Vagina (tissue), 2 donors: ENCODE results near the gene ARHGAP32.

Experiments
- CTCF ChIP-seq, 3 experiments: fragments of 450-650 bp in 2 of 3; fragments of 200-600 bp in 1 of 3; sonication (generic) in 1 of 3; IDR thresholded peaks; one replicate each; pipeline ENCODE4 v1.5.1; 2017 to 2019; ENCODE audit warnings: antibody characterized with exemption in 3 of 3, mild to moderate bottlenecking in 2 of 3, moderate library complexity in 2 of 3
- POLR2AphosphoS5 ChIP-seq, 2 donors: sonication (generic); formaldehyde crosslinking; IDR thresholded peaks; one replicate each; pipeline ENCODE4 v1.9.0; 2017; ENCODE audit warnings: antibody characterized with exemption in 2 of 2, mild to moderate bottlenecking in 2 of 2, low read depth in 1 of 2; ENCODE audit not compliant: insufficient read depth in 1 of 2

DNA sequence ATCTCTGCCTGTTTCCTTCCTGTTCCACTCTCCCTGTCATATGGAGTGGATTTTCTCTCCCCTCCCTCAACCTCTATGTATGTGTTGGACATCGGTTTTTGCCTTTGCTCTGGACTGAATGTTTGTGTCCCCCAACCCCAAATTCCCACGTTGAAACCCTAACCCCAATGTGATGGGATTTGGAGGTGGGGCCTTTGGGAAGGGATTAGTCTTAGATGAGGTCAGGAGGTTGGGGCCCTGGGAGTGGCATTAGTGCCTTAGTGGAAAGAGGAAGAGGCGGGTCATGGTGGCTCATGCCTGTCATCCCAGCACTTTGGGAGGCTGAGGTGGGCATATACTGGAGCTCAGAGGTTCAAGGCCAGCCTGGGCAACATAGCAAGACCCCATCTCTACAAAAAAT lies 261.1 kb downstream of the ARHGAP32 start:
- no peak for TF ChIP-seq CTCF (IDR thresholded peaks at IDR 0.05)
- no peak for TF ChIP-seq POLR2AphosphoS5 (IDR thresholded peaks at IDR 0.05; ENCODE audit: insufficient read depth in 1 of 2, low read depth in 1 of 2)
